ENCODE results near the gene PARP8. TPM values are rescaled to one million over a fixed set of nuclear protein-coding genes. Genes with fewer than 3 reads are reported as not detected.

Gene PARP8
- total and polyA plus RNA-seq, 2 of the 8 experiments (the other 6 are each of a cell fraction or from before 2014, with no cell fraction given), result 16.6 to 30.6 TPM

DNA sequence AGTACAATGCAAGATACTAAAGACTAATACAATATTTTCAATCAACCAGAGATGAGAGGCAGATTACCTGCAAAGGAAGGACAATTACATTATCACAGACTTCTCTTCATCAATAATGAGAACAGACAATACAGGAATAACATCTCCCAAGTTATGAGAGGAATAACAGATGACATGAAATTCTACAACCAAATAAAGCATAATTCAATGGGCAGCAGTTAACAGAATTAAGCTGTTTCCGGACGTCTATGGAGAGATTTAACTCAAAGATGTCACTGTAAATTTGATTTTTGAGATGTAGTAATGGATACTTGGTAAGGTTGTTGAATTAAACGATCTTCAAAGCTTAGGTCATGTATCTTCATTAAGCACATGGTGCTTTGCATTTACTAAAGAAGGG, 19.8 kb upstream of the PARP8 start (continued):
- TF ChIP-seq, protein P1, sequence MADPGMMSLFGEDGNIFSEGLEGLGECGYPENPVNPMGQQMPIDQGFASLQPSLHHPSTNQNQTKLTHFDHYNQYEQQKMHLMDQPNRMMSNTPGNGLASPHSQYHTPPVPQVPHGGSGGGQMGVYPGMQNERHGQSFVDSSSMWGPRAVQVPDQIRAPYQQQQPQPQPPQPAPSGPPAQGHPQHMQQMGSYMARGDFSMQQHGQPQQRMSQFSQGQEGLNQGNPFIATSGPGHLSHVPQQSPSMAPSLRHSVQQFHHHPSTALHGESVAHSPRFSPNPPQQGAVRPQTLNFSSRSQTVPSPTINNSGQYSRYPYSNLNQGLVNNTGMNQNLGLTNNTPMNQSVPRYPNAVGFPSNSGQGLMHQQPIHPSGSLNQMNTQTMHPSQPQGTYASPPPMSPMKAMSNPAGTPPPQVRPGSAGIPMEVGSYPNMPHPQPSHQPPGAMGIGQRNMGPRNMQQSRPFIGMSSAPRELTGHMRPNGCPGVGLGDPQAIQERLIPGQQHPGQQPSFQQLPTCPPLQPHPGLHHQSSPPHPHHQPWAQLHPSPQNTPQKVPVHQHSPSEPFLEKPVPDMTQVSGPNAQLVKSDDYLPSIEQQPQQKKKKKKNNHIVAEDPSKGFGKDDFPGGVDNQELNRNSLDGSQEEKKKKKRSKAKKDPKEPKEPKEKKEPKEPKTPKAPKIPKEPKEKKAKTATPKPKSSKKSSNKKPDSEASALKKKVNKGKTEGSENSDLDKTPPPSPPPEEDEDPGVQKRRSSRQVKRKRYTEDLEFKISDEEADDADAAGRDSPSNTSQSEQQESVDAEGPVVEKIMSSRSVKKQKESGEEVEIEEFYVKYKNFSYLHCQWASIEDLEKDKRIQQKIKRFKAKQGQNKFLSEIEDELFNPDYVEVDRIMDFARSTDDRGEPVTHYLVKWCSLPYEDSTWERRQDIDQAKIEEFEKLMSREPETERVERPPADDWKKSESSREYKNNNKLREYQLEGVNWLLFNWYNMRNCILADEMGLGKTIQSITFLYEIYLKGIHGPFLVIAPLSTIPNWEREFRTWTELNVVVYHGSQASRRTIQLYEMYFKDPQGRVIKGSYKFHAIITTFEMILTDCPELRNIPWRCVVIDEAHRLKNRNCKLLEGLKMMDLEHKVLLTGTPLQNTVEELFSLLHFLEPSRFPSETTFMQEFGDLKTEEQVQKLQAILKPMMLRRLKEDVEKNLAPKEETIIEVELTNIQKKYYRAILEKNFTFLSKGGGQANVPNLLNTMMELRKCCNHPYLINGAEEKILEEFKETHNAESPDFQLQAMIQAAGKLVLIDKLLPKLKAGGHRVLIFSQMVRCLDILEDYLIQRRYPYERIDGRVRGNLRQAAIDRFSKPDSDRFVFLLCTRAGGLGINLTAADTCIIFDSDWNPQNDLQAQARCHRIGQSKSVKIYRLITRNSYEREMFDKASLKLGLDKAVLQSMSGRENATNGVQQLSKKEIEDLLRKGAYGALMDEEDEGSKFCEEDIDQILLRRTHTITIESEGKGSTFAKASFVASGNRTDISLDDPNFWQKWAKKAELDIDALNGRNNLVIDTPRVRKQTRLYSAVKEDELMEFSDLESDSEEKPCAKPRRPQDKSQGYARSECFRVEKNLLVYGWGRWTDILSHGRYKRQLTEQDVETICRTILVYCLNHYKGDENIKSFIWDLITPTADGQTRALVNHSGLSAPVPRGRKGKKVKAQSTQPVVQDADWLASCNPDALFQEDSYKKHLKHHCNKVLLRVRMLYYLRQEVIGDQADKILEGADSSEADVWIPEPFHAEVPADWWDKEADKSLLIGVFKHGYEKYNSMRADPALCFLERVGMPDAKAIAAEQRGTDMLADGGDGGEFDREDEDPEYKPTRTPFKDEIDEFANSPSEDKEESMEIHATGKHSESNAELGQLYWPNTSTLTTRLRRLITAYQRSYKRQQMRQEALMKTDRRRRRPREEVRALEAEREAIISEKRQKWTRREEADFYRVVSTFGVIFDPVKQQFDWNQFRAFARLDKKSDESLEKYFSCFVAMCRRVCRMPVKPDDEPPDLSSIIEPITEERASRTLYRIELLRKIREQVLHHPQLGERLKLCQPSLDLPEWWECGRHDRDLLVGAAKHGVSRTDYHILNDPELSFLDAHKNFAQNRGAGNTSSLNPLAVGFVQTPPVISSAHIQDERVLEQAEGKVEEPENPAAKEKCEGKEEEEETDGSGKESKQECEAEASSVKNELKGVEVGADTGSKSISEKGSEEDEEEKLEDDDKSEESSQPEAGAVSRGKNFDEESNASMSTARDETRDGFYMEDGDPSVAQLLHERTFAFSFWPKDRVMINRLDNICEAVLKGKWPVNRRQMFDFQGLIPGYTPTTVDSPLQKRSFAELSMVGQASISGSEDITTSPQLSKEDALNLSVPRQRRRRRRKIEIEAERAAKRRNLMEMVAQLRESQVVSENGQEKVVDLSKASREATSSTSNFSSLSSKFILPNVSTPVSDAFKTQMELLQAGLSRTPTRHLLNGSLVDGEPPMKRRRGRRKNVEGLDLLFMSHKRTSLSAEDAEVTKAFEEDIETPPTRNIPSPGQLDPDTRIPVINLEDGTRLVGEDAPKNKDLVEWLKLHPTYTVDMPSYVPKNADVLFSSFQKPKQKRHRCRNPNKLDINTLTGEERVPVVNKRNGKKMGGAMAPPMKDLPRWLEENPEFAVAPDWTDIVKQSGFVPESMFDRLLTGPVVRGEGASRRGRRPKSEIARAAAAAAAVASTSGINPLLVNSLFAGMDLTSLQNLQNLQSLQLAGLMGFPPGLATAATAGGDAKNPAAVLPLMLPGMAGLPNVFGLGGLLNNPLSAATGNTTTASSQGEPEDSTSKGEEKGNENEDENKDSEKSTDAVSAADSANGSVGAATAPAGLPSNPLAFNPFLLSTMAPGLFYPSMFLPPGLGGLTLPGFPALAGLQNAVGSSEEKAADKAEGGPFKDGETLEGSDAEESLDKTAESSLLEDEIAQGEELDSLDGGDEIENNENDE (IDR thresholded peaks at IDR 0.05; ENCODE audit: insufficient replicate concordance, low read length), result no peak
- no peak for TF ChIP-seq FOSL1 (IDR thresholded peaks at IDR 0.05; ENCODE audit: insufficient read depth, low read depth, low read length)
- no peak for TF ChIP-seq SIX5 (IDR thresholded peaks at IDR 0.05; ENCODE audit: low read depth, low read length)
- no peak for TF ChIP-seq TEAD4 (IDR thresholded peaks at IDR 0.05; ENCODE audit: low read depth, low read length)
- no peak for TF ChIP-seq HDAC2 (IDR thresholded peaks at IDR 0.05; ENCODE audit: borderline replicate concordance in 1 of 2, low read depth in 2 of 2, low read length in 2 of 2)
- no peak for TF ChIP-seq NANOG (IDR thresholded peaks at IDR 0.05; ENCODE audit: insufficient read depth, low read depth, low read length, poor library complexity, severe bottlenecking)
- TF ChIP-seq SIN3A (conservative IDR thresholded peaks at IDR 0.05 in 1 of 2, IDR thresholded peaks at IDR 0.05 in 1 of 2; ENCODE audit: low read depth in 1 of 2, low read length in 2 of 2), result no peak
- no peak for TF ChIP-seq RFX5 (IDR thresholded peaks at IDR 0.05; ENCODE audit: borderline replicate concordance, low read depth, low read length)
- no peak for TF ChIP-seq SP1 (IDR thresholded peaks at IDR 0.05; ENCODE audit: low read depth, low read length)
- TF ChIP-seq GABPA (IDR thresholded peaks at IDR 0.05; ENCODE audit: borderline replicate concordance, insufficient read depth, low read length), result no peak
- TF ChIP-seq EGR1 (IDR thresholded peaks at IDR 0.05; ENCODE audit: borderline replicate concordance, low read depth, low read length), result no peak
- no peak for TF ChIP-seq SIRT6 (IDR thresholded peaks at IDR 0.05; ENCODE audit: low read length)

Measured in H1 (cell line).